ENCODE results near the gene EGFR.
A peak's percentile ranks its signal among the peaks of the same experiment; 100 is the strongest.

EGFR gene

DNA sequence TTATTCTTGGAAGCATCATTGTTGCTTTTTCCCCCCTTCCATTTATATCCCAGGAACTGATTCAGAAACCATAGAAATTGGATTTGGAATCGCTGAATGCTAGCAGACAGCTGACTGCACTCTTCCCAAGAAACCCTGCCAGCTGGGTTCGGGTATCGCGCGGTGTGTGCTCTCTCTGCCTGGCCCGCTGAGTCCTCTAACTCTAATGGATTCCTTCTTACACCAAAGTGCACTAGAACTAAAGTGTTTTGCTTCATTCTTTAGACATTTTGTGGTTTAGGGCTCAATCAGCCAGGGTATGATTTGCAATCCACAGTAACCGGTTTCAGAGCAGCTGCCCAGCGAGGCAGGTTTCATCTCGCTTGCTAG lies 92.2 kb downstream of the EGFR start:
- H3F3A ChIP-seq (ENCODE audit: insufficient read depth, low read length), result no peaks in the 10 kb centered on the region
- H3K9ac ChIP-seq (ENCODE audit: low read length), result no peak overlapping the region
- H2AFZ ChIP-seq (ENCODE audit: low read length), result no peak overlapping the region
- H3K36me3 ChIP-seq (replicated peaks; ENCODE audit: insufficient read depth, low read length), result no peaks in the 10 kb centered on the region
- H3K9me2 ChIP-seq (replicated peaks; ENCODE audit: insufficient read depth, low read length), result no peaks in the 10 kb centered on the region
- no peak overlapping the region for H3K4me3 ChIP-seq (ENCODE audit: low read length)
- no peaks in the 10 kb centered on the region for H4K20me1 ChIP-seq (ENCODE audit: insufficient read depth, low read length)
- H3K27me3 ChIP-seq (replicated peaks; ENCODE audit: insufficient read depth, low read length), result no peaks in the 10 kb centered on the region
- no peaks in the 10 kb centered on the region for H3K9me3 ChIP-seq (replicated peaks; ENCODE audit: insufficient read depth, low read length)
- H3K79me2 ChIP-seq (ENCODE audit: low read length), result no peaks in the 10 kb centered on the region
- TF ChIP-seq EZH2phosphoT487 (IDR thresholded peaks at IDR 0.05; ENCODE audit: low read length), result no peak
- TF ChIP-seq EZH2 (optimal IDR thresholded peaks at IDR 0.05; ENCODE audit: low read depth, low read length), result no peak
- TF ChIP-seq, protein P1, sequence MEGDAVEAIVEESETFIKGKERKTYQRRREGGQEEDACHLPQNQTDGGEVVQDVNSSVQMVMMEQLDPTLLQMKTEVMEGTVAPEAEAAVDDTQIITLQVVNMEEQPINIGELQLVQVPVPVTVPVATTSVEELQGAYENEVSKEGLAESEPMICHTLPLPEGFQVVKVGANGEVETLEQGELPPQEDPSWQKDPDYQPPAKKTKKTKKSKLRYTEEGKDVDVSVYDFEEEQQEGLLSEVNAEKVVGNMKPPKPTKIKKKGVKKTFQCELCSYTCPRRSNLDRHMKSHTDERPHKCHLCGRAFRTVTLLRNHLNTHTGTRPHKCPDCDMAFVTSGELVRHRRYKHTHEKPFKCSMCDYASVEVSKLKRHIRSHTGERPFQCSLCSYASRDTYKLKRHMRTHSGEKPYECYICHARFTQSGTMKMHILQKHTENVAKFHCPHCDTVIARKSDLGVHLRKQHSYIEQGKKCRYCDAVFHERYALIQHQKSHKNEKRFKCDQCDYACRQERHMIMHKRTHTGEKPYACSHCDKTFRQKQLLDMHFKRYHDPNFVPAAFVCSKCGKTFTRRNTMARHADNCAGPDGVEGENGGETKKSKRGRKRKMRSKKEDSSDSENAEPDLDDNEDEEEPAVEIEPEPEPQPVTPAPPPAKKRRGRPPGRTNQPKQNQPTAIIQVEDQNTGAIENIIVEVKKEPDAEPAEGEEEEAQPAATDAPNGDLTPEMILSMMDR (IDR thresholded peaks at IDR 0.05; ENCODE audit: low read length), result no peak
- peak; percentile 53 for DNase-seq
- H3K4me1 ChIP-seq (ENCODE audit: low read length), result 0 out of 2 replicates have a peak, but pooled peaks cover 4% of the 10 kb centered on the region
- no peak overlapping the region; the same call in 1 of the 2 replicates for H3K4me2 ChIP-seq (ENCODE audit: low read depth, low read length)
- no peak overlapping the region for H3K27ac ChIP-seq (ENCODE audit: low read length)

DNA sequence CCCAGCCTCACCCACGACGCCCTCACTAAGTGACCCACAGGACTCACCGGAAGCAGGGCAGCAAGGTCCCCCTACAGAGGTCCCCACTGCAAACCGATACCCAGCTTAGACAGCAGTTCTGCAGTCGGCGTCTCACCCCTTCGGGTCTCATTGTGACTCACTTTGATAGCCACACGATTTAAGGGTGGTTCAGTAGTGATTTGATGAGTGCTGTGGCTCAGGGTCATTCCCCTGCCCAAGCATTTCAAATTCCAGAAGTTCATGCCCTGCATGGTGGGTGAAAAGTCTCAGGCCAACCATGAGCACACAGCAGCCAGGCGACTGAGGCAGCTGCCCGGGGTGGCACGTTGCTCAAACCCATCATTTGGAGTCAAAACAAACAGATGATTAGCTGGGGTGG lies 93.2 kb downstream of the EGFR start:
- Histone ChIP-seq H3K9ac (ENCODE audit: low read length) (no peak overlapping the region), H3K79me2 (ENCODE audit: low read length) (no peaks in the 10 kb centered on the region), H3K9me2 (replicated peaks; ENCODE audit: insufficient read depth, low read length) (no peaks in the 10 kb centered on the region), H3K4me3 (ENCODE audit: low read length) (no peak overlapping the region), H3K27ac (ENCODE audit: low read length) (no peak overlapping the region), H2AFZ (ENCODE audit: low read length) (no peak overlapping the region), H3F3A (ENCODE audit: insufficient read depth, low read length) (no peaks in the 10 kb centered on the region), H3K4me1 (ENCODE audit: low read length) (0 out of 2 replicates have a peak, but pooled peaks cover 4% of the 10 kb centered on the region), H3K9me3 (replicated peaks; ENCODE audit: insufficient read depth, low read length) (no peaks in the 10 kb centered on the region), H3K4me2 (ENCODE audit: low read depth, low read length) (no peak overlapping the region), H3K36me3 (replicated peaks; ENCODE audit: insufficient read depth, low read length) (no peaks in the 10 kb centered on the region), H4K20me1 (ENCODE audit: insufficient read depth, low read length) (no peaks in the 10 kb centered on the region), H3K27me3 (replicated peaks; ENCODE audit: insufficient read depth, low read length) (no peaks in the 10 kb centered on the region)
- TF ChIP-seq, protein P1 (IDR thresholded peaks at IDR 0.05; ENCODE audit: low read length), result no peak
- TF ChIP-seq EZH2phosphoT487 (IDR thresholded peaks at IDR 0.05; ENCODE audit: low read length) (no peak), EZH2 (optimal IDR thresholded peaks at IDR 0.05; ENCODE audit: low read depth, low read length) (no peak)
- DNase-seq, result no peak

DNA sequence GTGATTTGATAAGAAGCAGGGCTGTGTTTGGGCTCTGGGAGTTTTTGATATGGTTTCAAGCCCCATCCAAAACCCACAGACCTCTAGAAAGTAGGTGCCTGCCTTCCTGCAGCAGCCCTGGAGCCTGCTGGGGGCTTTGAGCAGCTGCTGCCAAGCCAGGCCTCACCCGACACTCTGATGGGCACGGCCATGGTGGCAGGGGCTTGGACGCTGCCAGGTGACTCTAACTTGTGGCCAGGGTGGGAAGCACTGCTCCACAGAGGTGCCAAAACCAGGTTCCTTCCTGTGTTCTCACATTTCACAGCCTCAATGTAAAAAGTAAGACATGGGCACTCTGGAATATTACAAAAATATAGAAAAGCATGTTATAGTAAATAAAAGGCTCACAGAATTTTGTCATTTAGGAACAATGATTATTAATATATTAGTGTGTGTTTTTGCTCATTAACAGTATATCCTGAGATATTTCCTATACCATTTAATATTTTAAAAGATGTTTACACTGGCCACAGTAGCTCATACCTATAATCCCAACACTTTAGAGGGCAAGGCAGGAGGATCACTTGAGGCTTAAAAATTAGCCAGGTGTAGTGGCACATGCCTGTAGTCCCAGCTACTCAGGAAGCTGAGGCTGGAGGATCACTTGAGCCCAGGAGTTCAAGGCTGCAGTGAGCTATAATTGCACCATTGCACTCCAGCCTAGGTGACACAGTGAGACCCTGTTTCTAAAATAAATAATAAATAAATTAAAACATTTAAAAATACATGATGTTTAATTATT lies 95.1 kb downstream of the EGFR start:
- DNase-seq, result no peak
- Histone ChIP-seq H3F3A (ENCODE audit: insufficient read depth, low read length) (no peaks in the 10 kb centered on the region), H3K4me3 (ENCODE audit: low read length) (no peak overlapping the region), H3K9me3 (replicated peaks; ENCODE audit: insufficient read depth, low read length) (no peaks in the 10 kb centered on the region), H3K36me3 (replicated peaks; ENCODE audit: insufficient read depth, low read length) (no peaks in the 10 kb centered on the region), H3K9ac (ENCODE audit: low read length) (no peak overlapping the region), H3K4me2 (ENCODE audit: low read depth, low read length) (no peak overlapping the region), H3K9me2 (replicated peaks; ENCODE audit: insufficient read depth, low read length) (no peaks in the 10 kb centered on the region), H3K79me2 (ENCODE audit: low read length) (no peaks in the 10 kb centered on the region), H3K4me1 (ENCODE audit: low read length) (0 out of 2 replicates have a peak, but pooled peaks cover 4% of the 10 kb centered on the region), H3K27me3 (replicated peaks; ENCODE audit: insufficient read depth, low read length) (no peaks in the 10 kb centered on the region), H3K27ac (ENCODE audit: low read length) (no peak overlapping the region), H2AFZ (ENCODE audit: low read length) (no peak overlapping the region), H4K20me1 (ENCODE audit: insufficient read depth, low read length) (no peaks in the 10 kb centered on the region)
- no peak for TF ChIP-seq EZH2 (optimal IDR thresholded peaks at IDR 0.05; ENCODE audit: low read depth, low read length)
- TF ChIP-seq EZH2phosphoT487 (IDR thresholded peaks at IDR 0.05; ENCODE audit: low read length), result no peak
- TF ChIP-seq, protein P1 (IDR thresholded peaks at IDR 0.05; ENCODE audit: low read length), result no peak
